ENCODE measurements around the gene RBM17.

GRCh38 chr10:6115411-6115810 is 26.6 kb downstream of the RBM17 start:
- TF ChIP-seq CTCF (IDR thresholded peaks at IDR 0.05) (no peak), POLR2A (IDR thresholded peaks at IDR 0.05) (no peak)
